VCaP (cell line): ENCODE results near the gene PYDC1.
"Not testable (repeated sequence)": the region's sequence is repeated elsewhere in the genome, so short reads cannot be mapped to it uniquely, and the experiment has no call there.

Experiments used
- H3K27ac ChIP-seq: fragments of 450-650 bp; 2 replicates; pipeline ENCODE4 v1.5.1; 2017
- TF ChIP-seq, protein P1 (sequence below): fragments of 450-650 bp; conservative IDR thresholded peaks from 2 replicates; pipeline ENCODE4 v1.5.1; 2017; ENCODE audit warnings: mild to moderate bottlenecking, moderate library complexity

PYDC1 gene

DNA sequence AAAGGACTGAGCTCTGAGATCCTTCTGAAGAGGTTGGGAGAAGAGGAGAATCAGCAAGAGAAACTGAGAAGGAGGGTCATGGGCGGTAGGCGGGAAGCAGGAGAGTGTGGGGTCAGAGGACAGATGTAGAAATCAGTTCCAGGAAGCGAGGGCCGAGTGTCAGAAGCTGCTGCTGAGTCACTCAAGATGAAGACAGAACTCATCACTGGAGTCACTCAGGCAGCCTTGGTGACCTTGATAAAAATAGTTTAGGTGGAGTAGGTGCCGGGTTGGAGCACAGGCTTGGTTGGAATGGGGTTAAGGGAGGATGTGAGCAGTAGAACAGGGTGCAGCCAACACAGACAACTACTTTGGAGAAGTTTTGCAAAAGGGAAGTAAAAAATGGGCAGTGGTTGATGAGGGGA, 36.7 kb upstream of the PYDC1 start:
- TF ChIP-seq, protein P1, sequence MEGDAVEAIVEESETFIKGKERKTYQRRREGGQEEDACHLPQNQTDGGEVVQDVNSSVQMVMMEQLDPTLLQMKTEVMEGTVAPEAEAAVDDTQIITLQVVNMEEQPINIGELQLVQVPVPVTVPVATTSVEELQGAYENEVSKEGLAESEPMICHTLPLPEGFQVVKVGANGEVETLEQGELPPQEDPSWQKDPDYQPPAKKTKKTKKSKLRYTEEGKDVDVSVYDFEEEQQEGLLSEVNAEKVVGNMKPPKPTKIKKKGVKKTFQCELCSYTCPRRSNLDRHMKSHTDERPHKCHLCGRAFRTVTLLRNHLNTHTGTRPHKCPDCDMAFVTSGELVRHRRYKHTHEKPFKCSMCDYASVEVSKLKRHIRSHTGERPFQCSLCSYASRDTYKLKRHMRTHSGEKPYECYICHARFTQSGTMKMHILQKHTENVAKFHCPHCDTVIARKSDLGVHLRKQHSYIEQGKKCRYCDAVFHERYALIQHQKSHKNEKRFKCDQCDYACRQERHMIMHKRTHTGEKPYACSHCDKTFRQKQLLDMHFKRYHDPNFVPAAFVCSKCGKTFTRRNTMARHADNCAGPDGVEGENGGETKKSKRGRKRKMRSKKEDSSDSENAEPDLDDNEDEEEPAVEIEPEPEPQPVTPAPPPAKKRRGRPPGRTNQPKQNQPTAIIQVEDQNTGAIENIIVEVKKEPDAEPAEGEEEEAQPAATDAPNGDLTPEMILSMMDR = no peak
- no peak overlapping the region for H3K27ac ChIP-seq

DNA sequence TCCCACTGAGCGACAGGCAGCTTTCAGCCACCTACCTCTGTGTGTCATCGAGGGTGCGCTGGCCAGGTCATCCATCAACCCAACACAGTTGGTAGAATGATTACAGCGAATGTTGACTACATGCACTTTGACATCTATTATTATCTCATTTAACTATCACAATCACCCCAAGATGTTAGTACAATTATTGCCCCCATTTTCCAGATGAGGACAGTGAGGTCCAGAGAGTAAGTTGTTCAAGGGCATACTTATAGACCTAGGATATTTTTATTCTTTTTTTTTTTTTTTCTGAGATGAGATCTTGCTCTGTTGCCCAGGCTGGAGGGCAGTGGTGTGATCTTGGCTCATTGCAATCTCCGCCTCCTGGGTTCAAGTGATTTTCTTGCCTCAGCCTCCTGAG, 34.5 kb upstream of the PYDC1 start:
- H3K27ac ChIP-seq = no peak overlapping the region
- TF ChIP-seq, protein P1 = no peak

DNA sequence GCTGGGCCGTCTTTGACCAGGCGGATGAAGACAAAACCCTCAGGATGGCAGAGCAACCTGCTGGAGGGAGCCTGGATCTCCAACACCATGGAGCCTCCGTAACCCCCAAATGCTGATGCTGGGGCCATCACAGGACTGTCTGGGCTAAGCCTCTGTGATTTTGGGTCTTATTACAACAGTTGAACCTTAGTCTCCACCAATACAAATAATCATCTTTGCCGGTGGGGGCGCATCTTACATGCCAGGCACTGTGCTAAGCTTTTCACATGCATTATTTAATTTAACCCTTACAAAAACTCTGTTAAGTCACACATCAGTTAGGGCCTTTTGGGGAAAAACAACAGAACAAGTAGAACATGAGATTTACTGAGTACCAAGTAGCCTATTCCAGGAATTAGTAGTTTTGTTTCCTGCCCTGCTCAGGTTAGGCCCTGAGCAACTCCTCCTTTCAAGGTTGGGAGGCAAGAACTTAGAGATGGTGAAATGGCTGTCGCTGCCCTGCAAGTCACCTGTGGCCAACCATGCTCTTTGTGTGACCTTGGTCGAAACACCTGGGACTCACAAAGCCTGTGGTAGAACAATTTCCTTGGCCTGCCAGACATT, 33.9 kb upstream of the PYDC1 start:
- H3K27ac ChIP-seq = no peak overlapping the region

DNA sequence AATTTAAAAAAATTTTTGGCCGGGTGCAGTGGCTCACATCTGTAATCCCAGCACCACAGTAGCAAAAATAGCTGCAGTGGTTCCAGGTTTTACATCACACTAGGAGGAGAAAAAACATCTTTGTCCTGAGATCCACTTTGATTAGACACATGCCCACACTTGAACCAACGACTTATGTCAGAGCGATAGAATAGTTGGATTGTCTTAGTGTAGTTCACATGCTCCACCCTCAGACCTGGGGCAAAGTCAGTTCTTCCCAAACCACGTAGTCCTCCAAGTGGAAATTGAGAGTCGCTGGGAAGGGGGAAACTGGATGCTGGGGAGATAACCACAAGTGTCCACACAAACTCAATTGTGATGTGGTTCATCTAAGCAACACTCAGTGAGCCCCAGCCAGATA, 31.4 kb upstream of the PYDC1 start:
- H3K27ac ChIP-seq = no peak overlapping the region
- TF ChIP-seq, protein P1 = no peak

More for the DNA sequence above, 33.9 kb upstream of the PYDC1 start:
- TF ChIP-seq, protein P1 = no peak

DNA sequence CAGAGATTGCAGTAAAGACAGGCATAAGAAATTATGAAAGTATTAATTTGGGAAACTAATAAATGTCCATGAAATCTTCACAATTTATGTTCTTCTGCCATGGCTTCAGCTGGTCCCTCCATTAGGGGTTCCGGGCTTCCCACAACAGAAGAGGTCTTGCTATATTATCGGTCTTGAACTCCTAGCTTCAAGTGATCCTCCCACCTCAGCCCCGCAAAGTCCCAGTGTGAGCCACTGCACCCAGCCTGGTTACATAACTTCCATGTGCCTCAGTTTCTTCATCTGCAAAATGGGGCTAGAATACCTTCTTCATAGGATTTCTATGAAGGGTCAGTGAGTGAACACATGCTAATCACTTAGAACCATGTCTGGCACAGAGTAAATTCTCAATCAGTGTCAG, 29.4 kb upstream of the PYDC1 start:
- H3K27ac ChIP-seq = no peak overlapping the region
- TF ChIP-seq, protein P1 = no peak

DNA sequence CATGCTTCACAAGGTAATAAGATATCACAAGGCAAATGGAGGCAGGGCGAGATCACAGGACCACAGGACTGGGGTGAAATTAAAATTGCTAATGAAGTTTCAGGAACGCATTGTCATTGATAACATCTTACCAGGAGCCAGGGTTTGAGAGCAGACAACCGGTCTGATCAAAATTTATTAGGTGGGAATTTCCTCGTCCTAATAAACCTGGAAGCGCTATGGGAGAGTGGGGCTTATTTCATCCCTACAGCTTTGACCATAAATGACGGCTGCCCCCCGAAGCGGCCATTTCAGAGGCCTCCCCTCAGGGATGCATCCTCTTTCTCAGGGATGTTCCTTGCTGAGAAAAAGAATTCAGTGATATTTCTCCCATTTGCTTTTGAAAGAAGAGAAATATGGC, 28.7 kb upstream of the PYDC1 start:
- not testable (repeated sequence) for H3K27ac ChIP-seq

DNA sequence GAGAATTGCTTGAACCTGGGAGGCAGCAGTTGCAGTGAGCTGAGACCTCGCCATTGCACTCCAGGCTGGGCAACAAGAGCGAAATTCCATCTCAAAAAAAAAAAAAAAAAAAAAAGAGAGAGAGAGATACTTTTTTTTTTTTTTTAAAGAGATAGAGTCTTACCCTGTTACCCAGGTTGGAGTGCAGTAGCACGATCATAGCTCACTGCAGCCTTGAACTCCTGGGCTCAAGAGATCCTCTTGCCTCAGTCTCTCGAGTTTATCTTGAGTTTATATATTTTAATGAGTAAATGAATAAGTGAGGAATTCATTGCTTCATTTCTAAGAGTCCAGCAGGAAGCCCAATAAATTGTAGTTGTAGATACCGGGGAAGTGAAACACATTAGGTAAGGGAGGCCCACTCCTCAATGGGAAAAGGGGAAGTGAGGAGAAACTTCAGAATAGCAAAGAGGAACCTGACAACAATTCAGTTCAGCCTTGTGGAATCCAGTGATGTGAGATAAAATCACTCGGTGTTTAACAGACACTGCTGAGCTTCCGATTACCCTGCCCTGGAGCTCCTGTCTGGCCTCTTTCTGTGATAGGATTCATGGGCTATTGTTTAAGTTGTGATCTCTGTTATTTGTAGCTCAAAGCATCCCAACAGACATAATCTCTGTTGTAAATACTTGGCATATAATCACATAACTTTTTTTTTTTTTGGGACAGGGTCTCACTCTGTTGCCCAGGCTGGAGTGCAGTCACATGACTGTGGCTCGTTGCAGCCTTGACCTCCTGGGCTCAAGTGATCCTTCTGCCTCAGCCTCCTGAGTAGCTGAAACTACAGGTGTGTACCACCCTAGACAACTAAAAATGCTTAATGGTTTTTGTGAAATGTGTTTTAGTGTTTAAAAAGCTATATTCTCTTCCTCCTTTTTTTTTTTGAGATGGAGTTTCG, 27.1 kb upstream of the PYDC1 start:
- no peak overlapping the region for H3K27ac ChIP-seq
- TF ChIP-seq, protein P1 = no peak

DNA sequence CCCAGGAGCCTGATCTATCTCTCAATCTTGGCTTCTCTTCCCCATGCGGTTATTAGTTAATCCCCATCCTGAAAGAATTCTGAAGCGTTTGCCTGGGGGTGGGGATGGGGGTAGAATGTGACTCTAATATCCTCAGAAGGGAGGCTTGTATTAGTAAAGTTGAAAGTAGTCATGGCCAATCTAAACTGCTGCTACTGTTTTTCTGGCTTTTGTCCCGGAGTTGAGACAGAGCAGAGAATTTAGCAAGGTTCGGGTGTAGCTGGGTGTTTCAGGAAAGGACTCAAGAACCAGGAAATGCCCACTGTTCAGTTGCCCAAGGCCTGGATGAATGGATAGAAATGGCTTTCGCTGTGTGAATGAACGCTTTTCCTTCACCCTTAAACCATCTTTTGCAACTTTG, 25.3 kb upstream of the PYDC1 start:
- TF ChIP-seq, protein P1 = no peak
- H3K27ac ChIP-seq = no peak overlapping the region
